ENCODE measurements around the gene SLC22A14.
"Not testable (repeated sequence)": the region's sequence is repeated elsewhere in the genome, so short reads cannot be mapped to it uniquely, and the experiment has no call there.

The SLC22A14 gene

GRCh38 chr3:38281895-38282686 lies at the start of gene SLC22A14:
Gene SLC22A14 (plus strand): TSS chr3:38282294. CDS start chr3:38306027, 23,733 bp downstream.
- FAIRE-seq = no peak

DNA sequence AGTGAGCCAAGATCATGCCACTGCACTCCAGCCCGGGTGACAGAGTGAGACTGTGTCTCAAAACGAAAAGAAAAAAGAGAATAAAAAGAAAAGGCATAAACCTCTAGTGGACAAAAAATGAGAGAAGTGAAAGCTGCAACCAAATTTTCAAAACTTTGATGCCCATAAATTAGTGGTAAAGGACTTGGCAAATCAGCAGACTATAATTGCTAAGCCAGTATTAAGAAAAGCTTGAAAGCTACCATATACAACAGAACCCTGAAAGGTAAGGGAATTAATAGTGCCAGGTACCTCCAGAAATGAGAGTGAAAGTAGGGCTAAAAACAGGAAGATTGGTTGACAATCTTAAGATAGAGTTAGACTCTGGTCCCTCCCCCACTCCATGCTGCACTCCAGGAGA lies 49.4 kb upstream of the SLC22A14 start:
- FAIRE-seq = no peak

- no peak for FAIRE-seq
Measured at GRCh38 chr3:38235466-38235865, 46.6 kb upstream of the SLC22A14 start.

DNA sequence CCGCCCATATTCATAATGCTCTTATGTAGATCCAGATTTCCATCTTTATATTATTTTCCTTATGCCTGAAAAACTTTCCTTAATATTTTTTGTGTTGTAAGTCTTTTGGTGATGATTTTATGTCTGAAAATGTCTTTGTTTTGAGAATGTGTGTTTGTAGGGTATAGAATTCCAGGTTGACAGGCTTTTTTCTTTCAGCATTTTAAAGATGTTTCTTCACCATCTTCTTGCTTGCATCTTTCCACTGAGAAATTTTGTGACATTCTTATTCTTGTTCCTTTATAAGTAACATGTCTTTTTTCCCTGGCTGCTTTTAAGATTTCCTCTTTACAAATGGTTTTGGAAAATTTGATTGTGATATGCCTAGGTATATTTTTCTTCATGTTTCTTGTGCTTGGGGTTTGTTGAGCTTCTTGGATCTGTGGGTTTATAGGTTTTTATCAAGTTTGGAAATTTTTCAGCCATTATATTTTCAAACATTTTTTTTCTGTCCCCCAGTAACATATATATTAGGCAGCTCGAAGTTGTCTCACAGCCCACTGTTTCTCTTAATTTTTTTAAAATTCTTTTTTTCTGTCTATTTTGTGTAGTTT lies 43.6 kb upstream of the SLC22A14 start:
- no peak for FAIRE-seq

DNA sequence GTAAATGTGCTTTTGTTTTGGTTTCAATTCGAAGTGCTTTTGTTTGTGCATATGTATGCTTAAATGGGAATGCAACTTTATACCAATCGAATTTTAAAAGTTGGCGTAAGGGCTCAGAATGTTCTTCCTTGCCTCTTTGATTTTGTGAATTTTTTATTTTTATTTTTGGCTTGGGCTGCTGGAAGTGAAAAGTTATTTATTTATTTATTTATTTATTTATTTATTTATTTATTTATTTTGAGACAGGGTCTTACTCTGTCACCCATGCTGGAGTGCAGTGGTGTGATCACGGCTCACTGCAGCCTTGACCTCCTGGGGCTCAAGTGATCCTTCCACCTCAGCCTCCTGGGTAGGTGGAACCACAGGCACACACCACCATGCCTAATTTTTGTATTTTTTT lies 39.3 kb upstream of the SLC22A14 start:
- FAIRE-seq = not testable (repeated sequence)

- FAIRE-seq = no peak
Measured at GRCh38 chr3:38245930-38246329, 36.2 kb upstream of the SLC22A14 start.

- no peak for FAIRE-seq
Measured at GRCh38 chr3:38247366-38248035, 34.6 kb upstream of the SLC22A14 start.

DNA sequence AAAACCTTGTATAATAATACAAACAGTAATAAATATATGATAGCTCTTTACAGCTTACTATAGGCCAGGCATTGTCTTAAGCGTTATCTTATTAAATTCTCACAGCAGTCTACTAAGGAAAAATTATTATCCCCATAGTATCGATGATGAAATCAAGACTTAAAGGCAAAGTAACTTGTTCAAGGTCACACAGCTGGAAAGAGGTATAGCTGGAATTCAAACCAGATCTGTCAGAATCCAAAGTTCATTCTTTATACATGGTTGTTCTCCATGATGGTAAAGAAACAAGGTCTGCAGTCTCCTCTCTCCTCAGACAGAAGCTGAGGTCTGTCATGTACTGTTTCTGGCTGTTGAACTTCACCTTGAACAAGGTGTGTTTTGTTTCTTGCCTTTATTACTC lies 31.9 kb upstream of the SLC22A14 start:
- FAIRE-seq = no peak

DNA sequence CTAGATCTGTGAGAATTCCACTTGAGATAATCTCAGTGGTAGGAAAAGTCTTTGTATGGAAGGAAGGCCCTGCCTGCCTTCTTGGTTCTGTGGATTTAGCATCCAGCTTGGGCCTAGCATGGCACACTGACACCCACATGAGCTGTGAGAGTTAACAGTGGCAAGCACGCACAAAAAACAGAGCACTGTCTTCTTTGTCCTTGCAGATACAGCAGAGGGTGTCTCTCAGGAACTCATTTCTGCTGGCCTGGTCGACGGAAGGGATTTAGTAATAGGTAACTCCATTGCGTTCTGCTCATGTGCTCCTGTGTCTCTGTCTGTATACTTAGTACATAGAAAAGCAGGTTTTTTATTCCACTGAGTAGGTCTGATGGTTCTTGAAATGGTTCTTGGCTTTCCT lies 30.9 kb upstream of the SLC22A14 start:
- no peak for FAIRE-seq

DNA sequence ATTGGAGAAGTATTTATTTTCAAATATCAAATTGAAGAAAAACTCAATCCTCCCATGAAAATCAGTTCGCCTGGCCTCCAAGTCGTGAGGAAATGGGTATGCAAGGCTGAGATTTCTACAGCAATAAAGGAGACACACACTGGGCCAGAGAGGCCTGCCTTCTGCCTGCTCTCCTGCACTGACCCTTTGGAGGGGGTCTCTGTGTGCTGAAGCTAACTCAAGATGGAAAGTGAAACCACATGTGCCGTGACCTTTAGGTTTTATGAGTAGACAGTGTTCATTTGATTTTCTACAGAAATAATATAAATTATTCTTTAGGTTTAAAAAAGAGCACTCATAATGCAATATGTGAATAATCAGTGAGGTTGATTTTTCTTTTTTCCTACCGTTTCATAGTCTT lies 28.4 kb upstream of the SLC22A14 start:
- no peak for FAIRE-seq

DNA sequence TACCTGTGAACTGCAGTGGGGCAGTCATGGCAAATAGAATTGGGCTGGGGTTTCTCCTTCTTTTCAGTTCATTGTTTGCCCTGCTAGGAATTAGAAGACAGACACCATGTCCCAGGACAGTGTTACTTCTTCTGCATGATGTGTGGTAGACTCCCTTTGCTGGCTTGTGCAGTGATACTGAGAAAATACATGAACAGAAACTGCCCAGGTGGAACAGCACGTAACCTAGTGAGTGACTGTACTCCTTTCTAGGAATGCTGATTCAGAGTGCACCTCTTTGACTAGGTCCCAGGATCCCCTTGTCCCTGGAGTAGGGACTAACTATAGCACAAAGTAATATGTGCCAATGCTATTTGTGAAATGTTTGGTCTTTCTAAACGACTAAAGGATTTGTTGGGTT lies 27.2 kb upstream of the SLC22A14 start:
- no peak for FAIRE-seq

DNA sequence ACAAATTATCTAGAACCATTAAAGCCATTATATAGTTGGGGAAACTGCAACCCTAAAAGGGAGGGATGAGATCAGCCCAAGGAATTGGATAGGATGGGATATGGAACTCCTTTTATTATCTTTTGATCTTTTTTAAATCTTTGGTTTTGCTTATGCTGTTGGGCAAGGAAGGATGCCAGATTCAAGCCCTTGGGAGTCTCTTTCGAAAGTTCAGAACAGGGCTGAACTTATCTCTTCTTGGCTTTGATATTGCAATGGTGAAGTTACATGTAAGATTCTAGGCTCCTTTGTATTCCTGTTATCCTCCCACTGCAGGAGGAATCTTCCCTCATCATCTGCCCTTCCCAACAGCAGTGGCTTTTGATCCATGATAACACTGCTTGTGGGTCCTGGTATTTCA lies 26.5 kb upstream of the SLC22A14 start:
- no peak for FAIRE-seq

DNA sequence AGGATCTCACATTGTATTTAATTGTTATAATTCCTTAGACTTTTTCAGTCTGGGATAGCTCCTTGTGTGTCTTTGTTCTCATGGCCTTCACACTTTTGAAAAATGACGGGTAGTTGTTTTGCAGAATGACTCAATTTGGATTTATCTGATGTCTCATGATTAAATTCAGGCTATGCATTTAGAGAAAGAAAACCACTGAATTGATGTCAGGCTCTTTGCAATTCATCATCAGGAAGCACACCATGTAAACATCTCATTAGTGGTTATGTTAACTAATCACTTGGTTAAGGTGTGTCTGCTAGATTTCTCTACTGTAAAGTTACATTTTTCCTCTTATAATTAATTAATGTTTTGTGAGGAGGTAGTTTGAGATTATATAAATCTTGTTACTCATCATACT lies 24.5 kb upstream of the SLC22A14 start:
- no peak for FAIRE-seq

GRCh38 chr3:38260474-38260873 lies 21.6 kb upstream of the SLC22A14 start:
- no peak for FAIRE-seq

DNA sequence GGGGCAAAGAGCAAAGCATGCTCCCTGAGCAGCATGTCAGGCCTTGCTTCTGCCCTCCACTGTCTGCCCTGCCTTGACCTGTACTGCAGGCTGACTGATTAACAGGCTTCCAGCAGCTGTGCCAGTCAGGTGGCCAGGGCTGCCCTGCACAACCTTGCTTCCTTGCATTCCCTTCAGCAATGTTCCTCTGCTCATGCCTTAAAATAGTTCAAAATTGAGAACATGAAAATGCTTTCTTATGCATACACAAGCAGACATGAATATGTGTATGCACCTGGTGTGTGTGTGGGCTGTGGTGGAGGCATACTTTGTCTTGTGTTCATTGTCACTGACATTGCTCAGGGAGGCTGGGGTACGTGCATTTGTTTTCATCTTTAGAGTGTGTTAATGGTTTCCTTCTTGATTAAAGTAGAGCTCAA lies 17.7 kb upstream of the SLC22A14 start:
- no peak for FAIRE-seq

GRCh38 chr3:38264779-38265178 lies 17.3 kb upstream of the SLC22A14 start:
- no peak for FAIRE-seq

DNA sequence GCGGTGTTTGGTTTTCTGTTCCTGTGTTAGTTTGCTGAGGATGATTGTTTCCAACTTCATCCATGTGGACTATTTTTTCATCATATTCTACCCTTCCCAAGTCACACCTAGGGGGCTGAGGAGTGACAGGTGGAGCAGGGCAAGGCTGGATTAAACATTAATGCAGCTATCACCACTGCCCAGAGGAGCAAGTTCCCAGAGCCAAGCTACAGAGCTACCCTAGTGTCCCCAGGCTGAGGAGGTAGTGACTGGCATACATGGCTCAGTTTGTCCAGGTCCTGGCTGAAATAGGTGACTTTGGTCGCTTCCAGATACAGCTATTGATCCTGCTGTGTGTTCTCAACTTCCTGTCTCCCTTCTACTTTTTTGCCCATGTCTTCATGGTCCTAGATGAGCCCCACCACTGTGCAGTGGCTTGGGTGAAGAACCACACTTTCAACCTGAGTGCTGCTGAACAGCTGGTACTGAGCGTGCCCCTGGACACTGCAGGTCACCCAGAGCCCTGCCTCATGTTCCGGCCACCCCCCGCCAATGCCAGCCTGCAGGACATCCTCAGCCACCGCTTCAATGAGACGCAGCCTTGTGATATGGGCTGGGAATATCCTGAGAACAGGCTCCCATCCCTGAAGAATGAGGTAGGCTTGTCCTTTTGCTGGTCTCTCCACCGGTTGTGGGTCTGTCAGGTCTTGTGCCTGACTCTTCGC lies 16.3 kb upstream of the SLC22A14 start, which contains the start of gene SLC22A13:
Gene SLC22A13, plus strand, starts transcription at position 209 of the 704 bp plus-strand sequence. Its CDS starts 49 bp downstream, at position 258.
- FAIRE-seq = no peak

- no peak for FAIRE-seq
Measured at GRCh38 chr3:38266810-38267209, 15.3 kb upstream of the SLC22A14 start.

- no peak for FAIRE-seq
Measured at GRCh38 chr3:38267662-38268061, 14.4 kb upstream of the SLC22A14 start.

- no peak for FAIRE-seq
Measured at GRCh38 chr3:38268087-38268486, 14.0 kb upstream of the SLC22A14 start.

DNA sequence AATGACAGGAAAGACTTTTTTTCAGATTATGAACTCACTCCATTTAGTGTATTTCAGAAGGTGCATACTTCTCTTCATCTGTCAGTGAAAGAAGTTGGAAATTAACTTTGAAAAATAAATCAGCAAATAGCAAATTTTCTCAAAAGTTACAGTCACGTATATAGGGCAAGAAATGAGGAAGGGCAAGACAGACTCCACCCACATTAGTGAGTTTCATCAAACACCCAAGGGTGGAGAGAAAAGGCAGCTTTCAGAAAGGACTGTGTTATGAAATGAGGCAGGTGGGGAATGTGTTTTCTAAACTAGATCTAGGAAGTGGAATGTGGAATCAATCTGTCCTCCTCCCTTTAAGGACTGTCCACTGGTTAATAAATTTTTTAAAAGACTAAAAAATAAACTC lies 13.6 kb upstream of the SLC22A14 start:
- FAIRE-seq = no peak

- no peak for FAIRE-seq
Measured at GRCh38 chr3:38270606-38271005, 11.5 kb upstream of the SLC22A14 start.

GRCh38 chr3:38271553-38271952 lies 10.5 kb upstream of the SLC22A14 start:
- FAIRE-seq = no peak
